WTC11 (cell line): ENCODE measurements around the gene MARVELD3.

Experiments used
- ATF3 ChIP-seq: sonication (generic); formaldehyde crosslinking; conservative IDR thresholded peaks from 2 replicates; pipeline ENCODE4 v1.8.1; 2022; ENCODE audit warnings: mild to moderate bottlenecking, missing genetic modification reagents
- CREB1 ChIP-seq: sonication (generic); formaldehyde crosslinking; IDR thresholded peaks from 2 replicates; pipeline ENCODE4 v1.8.0; 2023; ENCODE audit warnings: mild to moderate bottlenecking, missing genetic modification reagents
- MLX ChIP-seq: sonication (generic); formaldehyde crosslinking; IDR thresholded peaks from 2 replicates; pipeline ENCODE4 v1.8.1; 2023; ENCODE audit warnings: mild to moderate bottlenecking, missing genetic modification reagents, moderate library complexity
- NR2C2 ChIP-seq: sonication (generic); formaldehyde crosslinking; IDR thresholded peaks from 2 replicates; pipeline ENCODE4 v1.8.0; 2022; ENCODE audit warnings: mild to moderate bottlenecking, missing genetic modification reagents
- NR3C1 ChIP-seq: sonication (generic); formaldehyde crosslinking; conservative IDR thresholded peaks from 2 replicates; pipeline ENCODE4 v1.8.1; 2023; ENCODE audit warnings: low read depth, mild to moderate bottlenecking, missing genetic modification reagents
- ZNF138 ChIP-seq: sonication (generic); formaldehyde crosslinking; conservative IDR thresholded peaks from 2 replicates; pipeline ENCODE4 v1.8.1; 2022; ENCODE audit warnings: mild to moderate bottlenecking, moderate library complexity, missing genetic modification reagents
- ZNF219 ChIP-seq: sonication (generic); formaldehyde crosslinking; IDR thresholded peaks from 2 replicates; pipeline ENCODE4 v1.8.0; 2023; ENCODE audit warnings: missing genetic modification reagents, mild to moderate bottlenecking, borderline replicate concordance
- ZNF263 ChIP-seq: sonication (generic); formaldehyde crosslinking; IDR thresholded peaks from 2 replicates; pipeline ENCODE4 v1.8.1; 2022; ENCODE audit warnings: low read depth, mild to moderate bottlenecking, moderate library complexity, missing genetic modification reagents
- ZNF317 ChIP-seq: sonication (generic); formaldehyde crosslinking; IDR thresholded peaks from 2 replicates; pipeline ENCODE4 v1.8.1; 2023; ENCODE audit warnings: low read depth, mild to moderate bottlenecking, moderate library complexity, missing genetic modification reagents, borderline replicate concordance
- TF ChIP-seq, protein P1 (sequence below): fragments of 200-600 bp; IDR thresholded peaks from 2 replicates; pipeline ENCODE4 v1.8.0; 2022; ENCODE audit warnings: antibody characterized with exemption
- TF ChIP-seq, protein P2 (sequence below): sonication (generic); formaldehyde crosslinking; IDR thresholded peaks from 2 replicates; pipeline ENCODE4 v1.8.0; 2022; ENCODE audit warnings: mild to moderate bottlenecking, missing genetic modification reagents
- TF ChIP-seq, protein P3 (sequence below): sonication (generic); formaldehyde crosslinking; IDR thresholded peaks from 2 replicates; pipeline ENCODE4 v1.8.1; 2022; ENCODE audit warnings: mild to moderate bottlenecking, moderate library complexity, missing genetic modification reagents
- TF ChIP-seq, protein P4 (sequence below): sonication (generic); formaldehyde crosslinking; IDR thresholded peaks from 2 replicates; pipeline ENCODE4 v1.8.0; 2022; ENCODE audit warnings: mild to moderate bottlenecking, missing genetic modification reagents
- TF ChIP-seq, protein P5 (sequence below): sonication (generic); formaldehyde crosslinking; IDR thresholded peaks from 2 replicates; pipeline ENCODE4 v1.8.1; 2023; ENCODE audit warnings: mild to moderate bottlenecking, missing genetic modification reagents, borderline replicate concordance

- TF ChIP-seq, protein P1, sequence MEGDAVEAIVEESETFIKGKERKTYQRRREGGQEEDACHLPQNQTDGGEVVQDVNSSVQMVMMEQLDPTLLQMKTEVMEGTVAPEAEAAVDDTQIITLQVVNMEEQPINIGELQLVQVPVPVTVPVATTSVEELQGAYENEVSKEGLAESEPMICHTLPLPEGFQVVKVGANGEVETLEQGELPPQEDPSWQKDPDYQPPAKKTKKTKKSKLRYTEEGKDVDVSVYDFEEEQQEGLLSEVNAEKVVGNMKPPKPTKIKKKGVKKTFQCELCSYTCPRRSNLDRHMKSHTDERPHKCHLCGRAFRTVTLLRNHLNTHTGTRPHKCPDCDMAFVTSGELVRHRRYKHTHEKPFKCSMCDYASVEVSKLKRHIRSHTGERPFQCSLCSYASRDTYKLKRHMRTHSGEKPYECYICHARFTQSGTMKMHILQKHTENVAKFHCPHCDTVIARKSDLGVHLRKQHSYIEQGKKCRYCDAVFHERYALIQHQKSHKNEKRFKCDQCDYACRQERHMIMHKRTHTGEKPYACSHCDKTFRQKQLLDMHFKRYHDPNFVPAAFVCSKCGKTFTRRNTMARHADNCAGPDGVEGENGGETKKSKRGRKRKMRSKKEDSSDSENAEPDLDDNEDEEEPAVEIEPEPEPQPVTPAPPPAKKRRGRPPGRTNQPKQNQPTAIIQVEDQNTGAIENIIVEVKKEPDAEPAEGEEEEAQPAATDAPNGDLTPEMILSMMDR, result no peak
- TF ChIP-seq ZNF138 (CRISPR knock-in tag), result no peak
- TF ChIP-seq ATF3 (CRISPR knock-in tag), result no peak
- TF ChIP-seq, protein P2, sequence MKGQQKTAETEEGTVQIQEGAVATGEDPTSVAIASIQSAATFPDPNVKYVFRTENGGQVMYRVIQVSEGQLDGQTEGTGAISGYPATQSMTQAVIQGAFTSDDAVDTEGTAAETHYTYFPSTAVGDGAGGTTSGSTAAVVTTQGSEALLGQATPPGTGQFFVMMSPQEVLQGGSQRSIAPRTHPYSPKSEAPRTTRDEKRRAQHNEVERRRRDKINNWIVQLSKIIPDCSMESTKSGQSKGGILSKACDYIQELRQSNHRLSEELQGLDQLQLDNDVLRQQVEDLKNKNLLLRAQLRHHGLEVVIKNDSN (CRISPR knock-in tag), result no peak
- TF ChIP-seq ZNF317, result no peak
- TF ChIP-seq NR2C2 (CRISPR knock-in tag), result no peak
- no peak for TF ChIP-seq MLX
- no peak for TF ChIP-seq NR3C1 (CRISPR knock-in tag)
- TF ChIP-seq, protein P3, sequence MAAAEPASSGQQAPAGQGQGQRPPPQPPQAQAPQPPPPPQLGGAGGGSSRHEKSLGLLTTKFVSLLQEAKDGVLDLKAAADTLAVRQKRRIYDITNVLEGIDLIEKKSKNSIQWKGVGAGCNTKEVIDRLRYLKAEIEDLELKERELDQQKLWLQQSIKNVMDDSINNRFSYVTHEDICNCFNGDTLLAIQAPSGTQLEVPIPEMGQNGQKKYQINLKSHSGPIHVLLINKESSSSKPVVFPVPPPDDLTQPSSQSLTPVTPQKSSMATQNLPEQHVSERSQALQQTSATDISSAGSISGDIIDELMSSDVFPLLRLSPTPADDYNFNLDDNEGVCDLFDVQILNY (CRISPR knock-in tag), result no peak
- no peak for TF ChIP-seq ZNF219 (CRISPR knock-in tag)
- no peak for TF ChIP-seq ZNF263 (CRISPR knock-in tag)
- TF ChIP-seq, protein P4, sequence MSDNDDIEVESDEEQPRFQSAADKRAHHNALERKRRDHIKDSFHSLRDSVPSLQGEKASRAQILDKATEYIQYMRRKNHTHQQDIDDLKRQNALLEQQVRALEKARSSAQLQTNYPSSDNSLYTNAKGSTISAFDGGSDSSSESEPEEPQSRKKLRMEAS (CRISPR knock-in tag), result no peak
- no peak for TF ChIP-seq CREB1
- TF ChIP-seq, protein P5, sequence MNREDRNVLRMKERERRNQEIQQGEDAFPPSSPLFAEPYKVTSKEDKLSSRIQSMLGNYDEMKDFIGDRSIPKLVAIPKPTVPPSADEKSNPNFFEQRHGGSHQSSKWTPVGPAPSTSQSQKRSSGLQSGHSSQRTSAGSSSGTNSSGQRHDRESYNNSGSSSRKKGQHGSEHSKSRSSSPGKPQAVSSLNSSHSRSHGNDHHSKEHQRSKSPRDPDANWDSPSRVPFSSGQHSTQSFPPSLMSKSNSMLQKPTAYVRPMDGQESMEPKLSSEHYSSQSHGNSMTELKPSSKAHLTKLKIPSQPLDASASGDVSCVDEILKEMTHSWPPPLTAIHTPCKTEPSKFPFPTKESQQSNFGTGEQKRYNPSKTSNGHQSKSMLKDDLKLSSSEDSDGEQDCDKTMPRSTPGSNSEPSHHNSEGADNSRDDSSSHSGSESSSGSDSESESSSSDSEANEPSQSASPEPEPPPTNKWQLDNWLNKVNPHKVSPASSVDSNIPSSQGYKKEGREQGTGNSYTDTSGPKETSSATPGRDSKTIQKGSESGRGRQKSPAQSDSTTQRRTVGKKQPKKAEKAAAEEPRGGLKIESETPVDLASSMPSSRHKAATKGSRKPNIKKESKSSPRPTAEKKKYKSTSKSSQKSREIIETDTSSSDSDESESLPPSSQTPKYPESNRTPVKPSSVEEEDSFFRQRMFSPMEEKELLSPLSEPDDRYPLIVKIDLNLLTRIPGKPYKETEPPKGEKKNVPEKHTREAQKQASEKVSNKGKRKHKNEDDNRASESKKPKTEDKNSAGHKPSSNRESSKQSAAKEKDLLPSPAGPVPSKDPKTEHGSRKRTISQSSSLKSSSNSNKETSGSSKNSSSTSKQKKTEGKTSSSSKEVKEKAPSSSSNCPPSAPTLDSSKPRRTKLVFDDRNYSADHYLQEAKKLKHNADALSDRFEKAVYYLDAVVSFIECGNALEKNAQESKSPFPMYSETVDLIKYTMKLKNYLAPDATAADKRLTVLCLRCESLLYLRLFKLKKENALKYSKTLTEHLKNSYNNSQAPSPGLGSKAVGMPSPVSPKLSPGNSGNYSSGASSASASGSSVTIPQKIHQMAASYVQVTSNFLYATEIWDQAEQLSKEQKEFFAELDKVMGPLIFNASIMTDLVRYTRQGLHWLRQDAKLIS (CRISPR knock-in tag), result no peak
Observed at GRCh38 chr16:71610447-71610846, 15.5 kb upstream of the MARVELD3 start.
